Epidermal melanocyte (primary cell): Measurements from ENCODE around the gene PCGF3.

Source experiments
- DNase-seq: peaks from one replicate; pipeline ENCODE4 v3.0.0; 2011; ENCODE audit warnings: low spot score; ENCODE audit not compliant: insufficient read length

Gene PCGF3

DNA sequence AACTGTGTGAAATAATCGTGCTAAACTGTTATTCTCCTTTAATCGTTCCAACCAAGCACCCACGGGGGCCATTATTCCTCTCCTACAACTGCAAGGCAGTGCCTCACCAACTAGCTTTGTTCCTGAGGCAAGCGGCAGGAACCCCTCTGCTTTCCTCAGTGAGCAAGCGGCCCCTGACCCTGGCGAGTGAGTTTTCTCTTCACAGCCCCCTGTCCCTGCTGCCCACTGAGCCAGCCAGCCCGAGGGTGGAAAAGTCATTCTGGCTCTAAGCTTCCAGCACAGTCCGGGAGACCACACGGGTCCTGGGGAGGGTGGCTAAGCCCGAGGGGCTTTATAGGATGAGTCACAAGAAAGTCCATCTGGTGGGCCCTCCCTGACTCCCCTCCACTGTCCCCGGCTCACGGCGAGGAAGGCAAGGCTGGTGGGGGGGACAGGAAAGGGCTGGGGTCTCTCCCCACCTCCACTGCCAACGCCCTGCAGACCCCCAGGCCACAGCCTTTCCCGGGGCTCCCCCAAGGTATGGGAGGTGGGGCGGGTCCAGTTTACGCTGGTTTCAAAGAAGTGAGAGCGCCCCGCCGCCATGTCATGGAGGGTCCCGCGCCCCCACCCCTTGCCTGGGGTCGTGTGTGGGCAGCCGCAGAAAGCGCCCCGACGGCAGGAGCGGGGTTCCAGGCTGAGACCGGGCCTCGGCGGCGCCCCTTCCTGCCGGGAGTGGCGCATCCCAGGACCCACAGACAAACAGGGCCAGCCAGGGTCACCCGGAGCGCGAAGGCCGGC lies 75.3 kb downstream of the PCGF3 start:
- DNase-seq: no peak

GRCh38 chr4:781493-782216 lies 76.0 kb downstream of the PCGF3 start:
- DNase-seq: peak; percentile 98

- DNase-seq: no peak
Measured at GRCh38 chr4:784401-785331, 79.0 kb downstream of the PCGF3 start.

DNA sequence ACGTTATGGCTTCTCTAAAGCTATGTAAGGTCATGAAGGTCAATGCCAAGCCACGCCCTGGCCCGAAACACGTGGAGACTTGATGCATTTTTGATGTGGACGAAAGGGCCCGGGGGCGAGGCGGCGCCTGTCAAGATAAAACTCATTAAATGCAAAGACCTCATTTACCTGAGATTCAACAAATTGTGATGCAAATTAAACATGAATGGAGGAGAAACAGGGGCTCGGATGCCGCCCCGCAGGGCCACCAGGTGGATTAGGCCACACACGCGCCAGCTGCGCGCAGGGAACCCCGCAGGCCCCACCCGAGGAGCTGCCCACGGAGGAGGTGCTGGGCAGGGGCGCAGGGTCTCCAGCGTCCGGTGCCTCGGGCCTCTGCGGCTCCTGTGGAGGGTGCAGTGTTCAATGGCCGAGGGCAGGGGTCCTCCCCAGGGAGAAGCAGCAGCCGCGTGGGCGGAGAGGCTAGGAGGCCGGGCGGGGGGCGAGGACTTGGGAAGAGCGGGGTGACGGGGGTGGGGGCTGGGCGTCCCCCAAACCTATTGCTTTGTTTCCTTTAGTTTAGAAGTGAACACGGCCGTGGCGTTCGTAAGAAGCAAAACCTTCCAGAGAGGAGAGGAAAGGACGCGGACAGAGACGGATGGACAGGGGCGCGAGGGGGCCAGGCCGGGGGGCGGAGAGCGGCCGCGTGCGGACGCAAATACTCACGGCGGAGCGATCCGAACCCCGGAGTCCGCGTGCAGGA lies 79.9 kb downstream of the PCGF3 start:
- DNase-seq: no peak

DNA sequence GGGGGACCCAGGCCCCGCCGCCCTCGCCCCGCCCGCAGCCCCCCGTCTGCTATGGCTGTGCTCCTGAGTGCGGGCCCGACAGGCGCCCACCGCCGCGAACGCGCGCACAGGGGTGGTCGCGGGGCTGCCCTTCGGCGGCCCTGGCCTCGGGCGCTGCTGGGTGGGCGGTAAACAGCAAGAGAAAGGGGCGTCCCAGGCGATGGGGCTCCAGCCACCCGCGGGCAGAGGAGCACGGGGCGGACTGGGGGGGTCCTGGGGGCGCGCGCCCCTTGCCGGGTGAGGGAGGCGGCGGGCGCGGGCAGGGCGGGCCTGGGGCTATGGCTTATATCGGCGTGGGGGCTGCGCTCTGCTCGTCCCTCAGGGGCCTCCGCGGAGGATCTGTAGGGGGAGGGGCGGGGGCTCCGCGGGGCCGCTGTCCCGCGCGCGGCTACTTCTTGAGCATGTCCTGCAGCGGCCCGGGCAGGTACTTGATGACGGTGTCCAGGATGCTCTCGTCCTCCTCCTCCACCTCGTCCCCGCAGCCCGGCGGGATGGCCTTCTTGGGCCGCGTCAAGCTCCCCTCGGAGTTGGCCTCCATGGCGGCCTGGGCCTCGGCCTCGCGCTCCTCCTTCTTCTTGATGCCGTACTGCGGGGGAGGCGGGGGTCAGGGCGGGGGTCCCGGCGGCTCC lies 80.6 kb downstream of the PCGF3 start:
- no peak for DNase-seq

DNA sequence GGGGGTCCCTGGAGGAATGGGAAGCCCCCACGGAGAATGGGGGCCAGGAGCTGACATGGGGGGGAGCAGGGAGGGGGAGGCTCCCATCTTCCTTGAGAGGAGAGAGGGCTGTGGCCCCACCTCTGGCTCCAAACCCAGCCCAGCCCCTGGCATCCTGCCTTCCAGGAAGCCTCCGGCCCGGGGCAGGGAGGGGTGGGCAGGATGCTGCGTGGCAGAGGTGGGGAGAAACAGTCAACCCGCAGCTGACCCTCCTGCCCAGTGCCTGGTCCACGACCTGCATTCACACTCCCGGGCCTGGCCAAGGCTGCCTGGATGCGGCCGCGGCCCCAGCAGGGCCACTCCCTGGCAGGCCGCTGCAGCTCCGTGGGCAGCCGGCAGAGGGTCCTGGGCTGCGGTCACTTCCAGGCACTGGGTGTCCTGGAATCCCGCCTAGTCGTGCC lies 81.2 kb downstream of the PCGF3 start:
- DNase-seq: no peak

DNA sequence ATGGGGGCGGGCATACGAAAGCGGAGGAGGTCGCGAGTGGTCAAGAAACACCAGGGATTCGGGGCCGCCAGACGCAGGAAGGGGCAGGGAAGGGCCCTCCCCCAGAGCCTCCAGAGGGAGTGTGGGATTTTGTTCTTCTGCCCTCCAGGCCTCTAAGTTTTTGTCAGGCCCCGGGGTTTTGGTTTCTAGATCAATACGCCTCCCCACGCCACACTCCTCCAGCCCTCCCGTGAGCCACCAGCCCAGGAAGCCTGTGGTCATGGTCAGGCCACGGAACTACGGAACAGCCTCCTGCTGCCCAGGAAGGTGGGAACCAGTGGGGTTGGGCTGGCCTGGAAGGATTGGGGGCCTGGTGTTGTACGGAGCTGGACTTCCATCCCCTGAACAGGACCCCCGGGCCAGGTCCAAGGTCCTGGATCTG lies 81.9 kb downstream of the PCGF3 start:
- DNase-seq: no peak

DNA sequence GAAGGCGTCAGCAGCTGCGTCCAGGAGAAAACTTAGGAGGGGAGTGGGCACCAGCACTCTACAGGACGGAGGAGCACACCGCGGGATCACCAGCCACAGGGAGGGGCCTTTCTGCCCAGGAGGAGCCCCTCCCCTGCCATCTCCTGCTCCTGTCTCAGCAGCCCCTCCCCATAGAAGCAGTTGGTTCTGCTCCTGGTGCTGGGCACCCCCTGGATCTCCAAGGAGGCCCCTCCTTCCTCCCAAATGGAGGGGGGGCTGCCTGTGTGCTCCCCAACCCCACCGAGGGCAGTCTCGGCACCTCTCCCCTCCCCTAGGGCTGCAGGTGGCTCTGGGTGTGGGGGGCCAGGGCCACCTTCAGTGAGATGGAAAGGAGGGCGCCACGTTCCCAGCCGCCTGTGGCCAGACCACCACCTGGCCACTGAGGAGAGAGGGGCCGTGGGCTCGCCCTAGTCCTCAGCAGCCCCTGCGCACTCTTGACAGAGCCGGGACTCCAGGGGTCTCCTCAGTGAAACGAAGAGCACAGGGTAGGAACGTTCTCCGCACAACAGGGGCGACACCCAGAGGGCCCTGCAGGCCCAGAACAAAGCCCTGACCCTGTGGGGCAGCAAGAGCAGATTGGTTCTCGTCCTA lies 82.5 kb downstream of the PCGF3 start:
- no peak for DNase-seq

GRCh38 chr4:788636-789297 lies 83.1 kb downstream of the PCGF3 start:
- DNase-seq: no peak

DNA sequence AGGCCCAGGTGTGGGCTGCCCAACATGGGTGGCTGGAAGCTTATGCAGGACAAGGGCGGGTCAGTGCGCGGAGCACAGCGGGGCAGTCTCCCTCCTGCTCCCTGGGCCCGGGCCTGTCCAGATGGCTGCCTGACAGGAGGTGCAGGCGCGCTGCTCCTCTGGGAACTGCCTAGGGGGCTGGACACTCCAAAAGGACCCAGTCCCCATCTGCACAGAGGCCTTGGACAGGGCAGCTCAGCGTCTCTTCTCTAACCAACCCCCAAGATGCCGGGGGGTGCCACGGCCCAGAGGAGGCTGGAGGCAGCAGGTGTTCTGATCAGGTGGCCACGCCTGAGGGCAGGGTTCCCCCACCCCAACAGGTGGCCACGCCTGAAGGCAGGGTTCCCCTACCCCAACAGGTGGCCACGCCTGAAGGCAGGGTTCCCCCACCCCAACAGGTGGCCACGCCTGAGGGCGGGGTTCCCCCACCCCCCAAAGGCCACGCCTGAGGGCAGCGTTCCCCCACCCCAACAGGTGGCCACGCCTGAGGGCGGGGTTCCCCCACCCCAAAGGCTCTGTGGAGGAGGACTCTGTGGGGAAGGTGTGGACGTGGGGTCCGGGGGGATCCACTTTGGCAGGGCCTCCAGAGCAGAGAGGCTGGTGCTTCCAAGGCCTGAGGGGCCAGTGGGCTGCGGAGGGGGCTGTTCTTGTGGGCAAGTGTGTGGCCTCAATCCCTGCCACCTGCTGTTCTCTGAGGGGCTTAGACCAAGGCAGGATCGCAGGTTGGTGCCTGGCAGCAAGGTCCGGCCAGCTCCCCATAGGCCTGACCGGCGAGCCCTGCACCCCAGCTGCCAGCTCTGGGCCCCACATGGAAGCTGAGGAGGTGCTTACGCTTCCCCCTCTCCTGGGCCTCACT lies 84.2 kb downstream of the PCGF3 start:
- no peak for DNase-seq

GRCh38 chr4:790466-790820 lies 84.8 kb downstream of the PCGF3 start:
- DNase-seq: no peak

GRCh38 chr4:791252-791897 lies 85.7 kb downstream of the PCGF3 start:
- DNase-seq: no peak

DNA sequence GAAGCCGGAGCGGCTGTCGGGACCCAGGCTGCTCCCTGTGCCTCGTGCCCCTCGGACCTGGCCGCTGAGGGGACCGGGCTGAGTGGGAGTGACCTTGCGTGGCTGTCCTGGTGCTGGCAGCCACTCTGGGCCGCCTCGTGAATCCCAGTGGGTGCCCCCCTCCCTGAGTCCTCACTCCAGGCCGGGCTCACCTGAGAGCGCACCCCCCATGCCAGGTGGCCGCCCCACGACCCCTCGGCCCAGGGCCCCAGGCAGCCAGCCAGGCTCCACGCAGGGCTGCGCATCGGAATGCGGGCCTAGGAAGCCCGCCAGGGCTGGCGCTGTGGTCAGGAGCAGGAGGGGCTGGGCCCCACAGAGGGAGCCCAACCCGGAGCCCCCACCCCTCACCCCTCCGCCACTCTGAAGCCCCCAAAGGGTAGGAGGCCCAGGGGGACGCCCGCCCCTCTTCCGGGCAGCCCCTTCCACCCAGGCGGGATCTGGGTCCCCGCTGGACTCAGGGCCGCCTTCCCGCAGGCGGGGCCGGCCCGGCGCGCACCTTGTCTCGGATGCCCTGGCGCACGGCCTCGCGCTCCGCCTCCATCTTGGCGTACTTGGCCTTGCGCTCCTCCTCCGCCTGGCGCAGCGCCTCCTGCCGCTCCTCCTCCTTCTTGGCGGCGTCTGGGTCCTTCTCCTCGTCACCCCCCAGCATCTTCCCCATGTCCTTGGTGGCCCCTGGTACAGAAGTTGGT lies 86.4 kb downstream of the PCGF3 start:
- DNase-seq: no peak

GRCh38 chr4:792626-793092 lies 87.0 kb downstream of the PCGF3 start:
- DNase-seq: no peak

DNA sequence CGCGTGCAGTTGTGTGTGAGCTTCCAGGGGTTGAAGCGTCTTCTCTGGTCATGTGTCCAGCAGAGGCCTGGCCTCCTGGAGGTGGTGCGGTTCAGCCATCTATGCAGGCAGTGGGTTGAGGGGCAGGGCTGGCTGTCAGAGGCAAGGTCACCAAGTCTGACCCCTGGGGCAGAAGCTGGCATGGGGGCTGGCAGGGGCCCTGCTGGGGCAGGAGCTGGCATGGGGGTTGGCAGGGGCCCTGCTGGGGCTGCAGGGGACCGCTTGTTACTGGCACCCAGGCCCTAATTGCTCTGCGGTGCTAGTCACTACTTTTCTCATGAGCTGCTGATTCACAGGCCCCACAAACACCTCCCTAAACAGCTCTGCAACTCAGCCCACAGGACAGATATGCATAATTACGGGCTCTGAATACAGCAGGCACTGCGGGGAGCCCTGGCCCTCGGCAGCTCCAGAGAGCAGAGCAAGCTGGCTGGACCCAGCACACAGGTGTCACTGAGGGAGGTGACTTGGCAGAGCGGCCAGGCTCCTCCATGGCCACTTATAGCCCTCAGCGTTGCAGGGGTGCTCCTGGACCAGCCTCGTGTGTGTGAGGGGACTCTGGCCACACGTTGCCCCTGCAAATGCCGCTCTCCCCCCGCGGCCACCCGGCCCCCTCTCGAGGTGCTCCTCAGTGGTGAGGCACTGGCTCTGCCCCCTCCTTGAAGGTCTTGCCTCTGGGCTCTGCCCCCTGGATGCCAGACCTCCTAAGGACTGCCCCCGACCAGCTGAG lies 87.6 kb downstream of the PCGF3 start:
- DNase-seq: no peak

DNA sequence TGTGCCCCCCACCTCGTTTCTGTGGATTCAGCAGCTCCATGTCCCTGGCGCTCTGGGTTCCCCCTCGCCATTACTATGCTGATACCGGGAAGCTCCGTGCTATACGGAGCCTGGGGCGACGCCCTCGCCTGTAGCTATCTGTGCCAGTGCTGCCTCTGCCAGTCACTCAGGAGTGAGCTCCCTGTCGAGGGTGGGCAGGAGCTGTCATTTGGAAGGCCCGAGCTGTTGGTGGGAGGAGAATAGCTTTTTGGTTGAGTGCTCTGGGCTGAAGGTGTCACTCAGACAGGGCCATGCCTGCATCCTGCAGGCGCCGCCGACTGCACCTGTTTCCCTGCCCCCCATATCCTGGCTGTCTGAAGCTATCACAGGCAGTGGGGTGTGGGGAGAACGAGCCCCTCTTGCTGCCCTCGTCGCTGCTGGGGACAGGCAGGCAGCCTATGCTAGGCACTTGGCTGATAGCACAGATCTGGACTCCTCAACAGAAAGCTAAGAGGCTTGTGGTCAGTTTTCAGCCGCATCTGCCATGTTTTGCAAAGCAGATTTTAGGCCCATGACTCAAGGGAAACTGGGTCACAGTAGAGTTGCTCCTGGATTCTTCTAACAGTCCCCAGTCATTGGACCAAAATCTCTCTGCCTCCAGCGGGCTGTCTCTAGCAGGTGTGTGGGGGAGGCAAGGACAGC lies 88.4 kb downstream of the PCGF3 start:
- no peak for DNase-seq
